GM18868 (cell line): ENCODE measurements around the gene TBX20.
"Not testable (repeated sequence)": the region's sequence is repeated elsewhere in the genome, so short reads cannot be mapped to it uniquely, and the experiment has no call there.

Source experiments
- ATAC-seq: cut with Tn5 transposase; IDR thresholded peaks from one replicate; pipeline ENCODE4 v1.9.1; 2021; ENCODE audit warnings: mild to moderate bottlenecking, moderate library complexity; ENCODE audit not compliant: unreplicated experiment

TBX20 gene

DNA sequence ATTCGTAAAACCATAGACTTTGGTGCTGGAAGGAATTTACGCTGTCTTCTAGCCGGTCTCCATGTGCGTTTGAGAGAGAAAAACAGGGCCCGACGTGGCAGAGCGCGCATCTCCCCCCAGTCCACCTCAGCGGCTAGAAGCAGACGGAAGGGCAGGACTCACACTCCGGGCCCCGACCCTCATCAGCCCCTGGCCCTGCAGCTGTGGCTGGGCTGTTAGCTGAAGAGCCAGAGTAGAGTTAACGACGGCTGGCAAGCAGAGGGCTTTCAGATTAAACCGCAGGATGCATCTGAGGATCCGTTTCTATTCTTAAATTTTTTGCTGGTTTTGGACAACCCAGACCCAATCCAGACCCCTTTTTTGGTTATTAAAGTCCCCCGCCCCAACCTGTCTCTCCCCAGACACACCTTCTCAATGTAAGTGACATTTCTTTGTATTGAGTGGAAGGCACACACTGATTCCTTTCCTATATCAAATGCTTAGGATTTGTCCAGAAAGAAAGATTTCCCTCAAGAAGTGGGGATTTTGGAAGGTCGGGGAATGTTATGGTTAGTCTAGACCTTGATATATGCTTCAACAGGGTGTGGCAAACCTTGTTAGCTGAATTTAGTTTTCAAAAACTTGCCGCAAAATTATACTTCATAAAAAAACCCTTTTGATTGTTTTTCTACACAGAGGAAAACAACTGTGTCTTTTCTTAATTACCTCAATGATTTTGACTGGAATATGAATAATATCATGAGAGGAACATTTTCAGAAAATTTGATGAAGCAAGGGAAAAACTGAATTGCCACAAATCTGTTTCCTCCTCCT, 1.7 kb upstream of the TBX20 start:
- no peak for ATAC-seq

- ATAC-seq: no peak
These were observed 869 bp upstream of the TBX20 start for GRCh38 chr7:35254496-35255442.

GRCh38 chr7:35253460-35253709, 515 bp downstream of the TBX20 start:
- no peak for ATAC-seq

- ATAC-seq: no peak
These were observed 1.1 kb downstream of the TBX20 start for GRCh38 chr7:35252612-35253459.

DNA sequence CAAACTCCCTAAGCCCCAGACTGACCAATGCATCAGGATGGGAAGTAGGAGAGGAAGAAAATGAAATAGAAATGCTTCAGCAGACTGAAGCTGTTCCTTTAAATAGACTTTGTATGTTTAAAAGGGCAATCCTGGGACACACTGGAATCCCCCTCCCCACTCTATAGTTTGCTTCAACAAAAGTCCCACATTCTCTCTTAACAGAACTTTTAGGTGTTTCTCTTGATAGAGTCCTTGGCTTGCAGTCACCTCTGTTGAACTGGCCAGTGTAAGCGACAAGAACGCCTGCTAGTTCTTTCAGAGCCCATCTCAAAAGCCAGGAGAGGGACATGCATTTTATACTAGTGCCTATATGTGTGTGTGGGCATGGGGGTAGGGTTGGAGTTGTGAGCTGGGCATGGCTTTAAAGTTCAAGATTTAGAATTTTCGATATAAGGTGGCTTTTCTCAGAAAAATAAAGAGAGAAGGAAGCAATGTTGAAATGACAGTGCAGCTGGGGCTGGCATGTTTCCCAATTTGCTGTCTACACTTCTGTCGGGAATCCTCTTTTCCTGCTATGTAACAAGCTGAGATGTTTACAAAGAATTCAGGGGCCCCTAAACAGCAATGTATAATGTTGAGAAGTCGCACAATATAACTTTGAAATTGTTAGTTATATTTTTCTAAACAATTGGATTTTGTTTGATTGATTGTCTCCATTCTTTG, 2.1 kb downstream of the TBX20 start:
- ATAC-seq: no peak

- ATAC-seq: no peak
These were observed 3.0 kb downstream of the TBX20 start for GRCh38 chr7:35250941-35251340.

DNA sequence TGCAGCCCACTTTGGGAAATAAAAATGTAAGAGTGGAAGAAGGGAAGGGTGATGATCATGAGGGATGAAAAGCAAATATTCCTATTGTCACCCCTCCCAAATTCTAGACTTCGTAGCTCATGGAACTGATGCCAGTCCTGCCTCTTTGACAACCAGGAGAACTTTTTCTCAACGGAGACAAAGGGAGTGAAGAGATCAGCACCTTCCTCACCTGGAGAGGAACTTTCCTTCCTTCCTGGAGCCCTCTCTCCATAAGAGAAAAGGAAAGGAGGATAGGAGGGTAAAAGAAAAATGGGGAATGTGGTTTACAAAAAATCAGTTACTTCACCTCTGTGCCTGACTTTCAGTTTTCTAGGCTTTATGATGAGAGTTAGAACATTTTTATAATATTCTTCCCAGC, 3.4 kb downstream of the TBX20 start:
- no peak for ATAC-seq

- ATAC-seq: no peak
These were observed 4.4 kb downstream of the TBX20 start for GRCh38 chr7:35249537-35249907.

- no peak for ATAC-seq
These were observed 5.0 kb downstream of the TBX20 start for GRCh38 chr7:35248576-35249536.

DNA sequence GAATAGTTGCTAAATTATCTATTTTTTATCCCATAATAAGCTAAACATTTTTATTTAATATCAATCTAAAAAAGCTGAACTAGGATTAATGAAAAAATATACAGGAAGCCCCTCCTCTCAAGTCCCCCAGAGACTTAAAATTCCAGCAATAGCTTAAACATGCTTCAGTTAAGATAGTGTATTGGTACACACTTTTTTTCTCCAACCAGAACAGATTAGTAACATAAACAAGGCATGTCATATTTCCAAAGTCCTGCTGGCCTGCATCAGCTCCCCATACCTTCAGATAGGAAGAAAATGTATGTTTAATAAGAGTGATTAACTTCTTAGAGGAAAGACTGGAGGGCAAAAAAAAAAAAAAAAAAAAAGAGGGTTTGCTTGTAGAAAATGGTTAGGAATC, 7.1 kb downstream of the TBX20 start:
- ATAC-seq: no peak

DNA sequence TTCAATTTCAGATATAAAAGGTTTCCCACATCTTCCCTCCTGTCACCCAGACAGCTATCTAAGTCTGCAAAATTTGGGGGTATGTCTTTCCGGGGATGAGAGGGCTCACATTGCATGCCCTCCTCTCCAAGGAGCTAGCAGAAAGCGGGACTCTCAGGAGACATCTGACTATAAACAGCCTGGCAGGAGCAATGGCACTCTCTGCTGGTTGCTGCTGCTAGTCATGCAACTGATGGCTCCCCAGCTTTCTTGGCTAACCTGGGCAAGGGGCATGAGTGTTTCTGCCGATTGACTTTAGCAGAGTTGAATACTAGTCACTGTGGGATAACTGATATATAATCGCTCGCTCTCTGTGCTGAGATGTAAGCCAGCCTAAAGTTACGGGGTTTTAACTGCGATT, 12.0 kb downstream of the TBX20 start:
- ATAC-seq: no peak

DNA sequence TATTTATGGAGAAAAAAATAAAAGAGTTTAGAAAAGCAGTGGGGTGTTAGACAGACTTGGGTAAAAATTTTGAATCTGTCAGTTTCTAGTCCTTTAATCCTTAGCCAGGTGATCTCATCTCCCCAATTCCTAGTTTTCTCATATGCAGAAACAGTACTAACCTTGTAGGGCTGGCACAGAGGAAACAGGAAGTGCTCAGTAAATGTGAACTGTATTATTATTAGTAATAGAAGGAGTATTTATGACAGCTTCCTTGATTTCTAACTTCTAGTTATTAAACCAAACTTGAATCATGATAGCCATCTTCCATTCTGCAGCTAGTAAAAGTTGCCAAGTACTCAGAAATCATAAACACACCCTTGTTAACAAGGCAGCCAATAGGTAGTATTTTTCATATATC, 12.5 kb downstream of the TBX20 start:
- no peak for ATAC-seq

GRCh38 chr7:35241008-35241407, 12.9 kb downstream of the TBX20 start:
- not testable (repeated sequence) for ATAC-seq

DNA sequence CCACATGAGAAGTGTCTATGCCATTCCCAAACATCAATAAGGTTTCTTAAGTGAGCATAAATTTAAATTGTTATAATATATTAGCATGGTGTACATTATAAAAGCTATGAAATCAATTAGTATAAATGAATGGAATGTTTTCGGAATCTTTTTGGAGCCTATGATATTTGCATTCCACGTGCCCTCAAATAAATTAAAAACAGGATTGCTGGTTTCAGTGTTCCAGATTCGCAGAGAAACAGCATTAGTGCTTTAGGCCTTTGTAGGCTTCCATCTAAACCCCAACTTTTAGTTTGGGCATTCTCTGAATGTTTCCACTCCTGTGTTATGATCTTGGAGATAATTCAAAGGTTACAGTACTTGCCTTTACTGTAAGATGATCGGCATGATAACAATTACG, 15.4 kb downstream of the TBX20 start:
- not testable (repeated sequence) for ATAC-seq

DNA sequence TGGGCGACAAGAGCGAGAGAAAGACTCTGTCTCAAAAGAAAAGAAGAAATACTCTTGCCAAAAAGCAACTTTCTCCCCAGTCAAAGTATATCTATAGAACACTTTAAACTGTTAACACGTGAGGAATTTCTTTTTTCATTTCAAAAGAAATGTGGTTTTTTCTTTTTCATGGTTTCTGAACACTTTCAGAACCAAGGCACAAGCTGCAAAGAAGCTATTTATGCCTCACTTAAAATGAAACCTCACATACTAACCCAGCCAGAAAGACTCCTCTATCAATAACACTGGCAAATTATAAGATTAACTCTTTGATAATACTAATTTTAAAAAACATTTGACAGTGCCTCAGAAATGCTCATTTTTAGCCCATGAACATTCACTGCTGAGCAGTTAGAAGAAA, 20.9 kb downstream of the TBX20 start:
- no peak for ATAC-seq

GRCh38 chr7:35231221-35231620, 22.7 kb downstream of the TBX20 start:
- ATAC-seq: not testable (repeated sequence)

GRCh38 chr7:35229116-35229780, 24.7 kb downstream of the TBX20 start:
- ATAC-seq: not testable (repeated sequence)

DNA sequence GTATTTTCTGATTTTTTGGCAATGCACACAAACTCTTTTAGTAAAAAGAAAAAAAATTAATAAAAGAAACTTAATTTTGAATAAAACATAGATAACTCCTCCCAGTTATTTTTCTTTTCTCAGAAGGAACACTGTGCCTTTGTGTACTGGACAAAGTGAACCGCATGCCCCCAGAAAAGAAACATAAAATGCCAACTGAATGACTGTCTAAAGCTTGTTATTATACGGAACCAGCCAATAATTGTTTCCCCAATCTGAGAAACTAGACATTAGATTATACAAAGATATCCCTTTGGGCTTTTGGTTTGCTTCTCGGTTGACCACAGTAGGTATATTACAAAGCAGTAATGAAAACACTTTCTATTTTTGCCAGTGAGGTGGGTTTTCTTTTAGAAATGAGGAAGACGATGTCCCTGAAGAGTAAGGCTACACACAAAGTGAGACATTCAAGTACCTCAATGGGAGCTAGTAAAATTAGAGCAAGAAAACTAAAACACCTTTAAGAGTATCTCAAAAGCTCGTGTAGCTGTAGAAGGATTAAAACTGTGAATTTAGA, 25.3 kb downstream of the TBX20 start:
- peak; percentile 73 for ATAC-seq

GRCh38 chr7:35227438-35227837, 26.5 kb downstream of the TBX20 start:
- ATAC-seq: not testable (repeated sequence)
